DND-41 (cell line): Measurements from ENCODE around the gene REEP1.

Experiments
- CTCF ChIP-seq: IDR thresholded peaks from 2 replicates; pipeline ENCODE4 v1.5.1; 2012; ENCODE audit warnings: borderline replicate concordance, low read length, moderate library complexity, mild to moderate bottlenecking; ENCODE audit not compliant: poor library complexity, severe bottlenecking; ENCODE audit errors: extremely low read depth
- EZH2 ChIP-seq: IDR thresholded peaks from 3 replicates; pipeline ENCODE4 v1.6.1; 2012; ENCODE audit warnings: borderline replicate concordance, low read depth, mild to moderate bottlenecking, moderate library complexity, low read length, inconsistent platforms; ENCODE audit not compliant: severe bottlenecking

GRCh38 chr2:86283411-86284030 lies 53.9 kb downstream of the REEP1 start:
- no peak for TF ChIP-seq CTCF
- TF ChIP-seq EZH2: no peak
